ENCODE measurements around the gene PROZ.
"Not testable (repeated sequence)": the region's sequence is repeated elsewhere in the genome, so short reads cannot be mapped to it uniquely, and the experiment has no call there.

The PROZ gene

GRCh38 chr13:113110852-113111315 lies 47.6 kb upstream of the PROZ start:
- H3K79me2 ChIP-seq (ENCODE audit: low read length): no peaks in the 10 kb centered on the region
- H3K9ac ChIP-seq (ENCODE audit: low read length): no peak overlapping the region
- no peak overlapping the region for H3K4me3 ChIP-seq (ENCODE audit: low read length)
- no peaks in the 10 kb centered on the region for H3K4me1 ChIP-seq (ENCODE audit: low read length)
- TF ChIP-seq EZH2phosphoT487 (IDR thresholded peaks at IDR 0.05; ENCODE audit: low read depth) (no peak), CTCF (IDR thresholded peaks at IDR 0.05; ENCODE audit: low read depth, low read length) (no peak)
- H2AFZ ChIP-seq (ENCODE audit: low read depth, low read length): no peak overlapping the region
- no peaks in the 10 kb centered on the region for H4K20me1 ChIP-seq (ENCODE audit: insufficient read depth, low read length)
- no peaks in the 10 kb centered on the region for H3K9me3 ChIP-seq (ENCODE audit: insufficient read depth, low read length)
- H3K36me3 ChIP-seq (replicated peaks; ENCODE audit: low read depth, low read length): no peaks in the 10 kb centered on the region
- no peak overlapping the region for H3K27ac ChIP-seq (ENCODE audit: low read length)
- no peak overlapping the region for H3K4me2 ChIP-seq (ENCODE audit: low read length)
- 0 out of 2 replicates have a peak, but pooled peaks cover 4% of the 10 kb centered on the region for H3K27me3 ChIP-seq (ENCODE audit: low read depth, low read length)

- not testable (repeated sequence) for H3K4me2 ChIP-seq (ENCODE audit: low read length); H3K4me1 ChIP-seq (ENCODE audit: low read length); H3K9ac ChIP-seq (ENCODE audit: low read length); H3K27me3 ChIP-seq (ENCODE audit: low read depth, low read length); H2AFZ ChIP-seq (ENCODE audit: low read depth, low read length); H3K79me2 ChIP-seq (ENCODE audit: low read length); H3K27ac ChIP-seq (ENCODE audit: low read length); H4K20me1 ChIP-seq (ENCODE audit: insufficient read depth, low read length); H3K4me3 ChIP-seq (ENCODE audit: low read length); H3K36me3 ChIP-seq (replicated peaks; ENCODE audit: low read depth, low read length); H3K9me3 ChIP-seq (ENCODE audit: insufficient read depth, low read length)
Measured at GRCh38 chr13:113111821-113112220, 46.6 kb upstream of the PROZ start.

- not testable (repeated sequence) for H3K9ac ChIP-seq (ENCODE audit: low read length); H4K20me1 ChIP-seq (ENCODE audit: insufficient read depth, low read length)
Measured at GRCh38 chr13:113112475-113112874, 46.0 kb upstream of the PROZ start.

GRCh38 chr13:113112893-113113845 lies 45.3 kb upstream of the PROZ start:
- TF ChIP-seq CTCF (IDR thresholded peaks at IDR 0.05; ENCODE audit: low read depth, low read length) (no peak), EZH2phosphoT487 (IDR thresholded peaks at IDR 0.05; ENCODE audit: low read depth) (no peak)
- no peaks in the 10 kb centered on the region for H3K9me3 ChIP-seq (ENCODE audit: insufficient read depth, low read length)
- no peak overlapping the region for H2AFZ ChIP-seq (ENCODE audit: low read depth, low read length)
- no peaks in the 10 kb centered on the region for H4K20me1 ChIP-seq (ENCODE audit: insufficient read depth, low read length)
- no peaks in the 10 kb centered on the region for H3K79me2 ChIP-seq (ENCODE audit: low read length)
- no peak overlapping the region for H3K4me2 ChIP-seq (ENCODE audit: low read length)
- H3K27me3 ChIP-seq (ENCODE audit: low read depth, low read length): 0 out of 2 replicates have a peak, but pooled peaks cover 4% of the 10 kb centered on the region
- H3K4me3 ChIP-seq (ENCODE audit: low read length): no peak overlapping the region
- no peaks in the 10 kb centered on the region for H3K4me1 ChIP-seq (ENCODE audit: low read length)
- no peak overlapping the region for H3K27ac ChIP-seq (ENCODE audit: low read length)
- no peaks in the 10 kb centered on the region for H3K36me3 ChIP-seq (replicated peaks; ENCODE audit: low read depth, low read length)
- no peak overlapping the region for H3K9ac ChIP-seq (ENCODE audit: low read length)

More at GRCh38 chr13:113112475-113112874, 46.0 kb upstream of the PROZ start:
- H3K36me3 ChIP-seq (replicated peaks; ENCODE audit: low read depth, low read length); H3K27me3 ChIP-seq (ENCODE audit: low read depth, low read length); H3K27ac ChIP-seq (ENCODE audit: low read length); H3K4me2 ChIP-seq (ENCODE audit: low read length); H2AFZ ChIP-seq (ENCODE audit: low read depth, low read length); H3K9me3 ChIP-seq (ENCODE audit: insufficient read depth, low read length); H3K4me3 ChIP-seq (ENCODE audit: low read length); H3K4me1 ChIP-seq (ENCODE audit: low read length); H3K79me2 ChIP-seq (ENCODE audit: low read length): not testable (repeated sequence)

GRCh38 chr13:113113846-113114271 lies 44.6 kb upstream of the PROZ start:
- no peak overlapping the region for H2AFZ ChIP-seq (ENCODE audit: low read depth, low read length)
- no peaks in the 10 kb centered on the region for H3K79me2 ChIP-seq (ENCODE audit: low read length)
- H4K20me1 ChIP-seq (ENCODE audit: insufficient read depth, low read length): no peaks in the 10 kb centered on the region
- H3K27me3 ChIP-seq (ENCODE audit: low read depth, low read length): 0 out of 2 replicates have a peak, but pooled peaks cover 4% of the 10 kb centered on the region
- TF ChIP-seq EZH2phosphoT487 (IDR thresholded peaks at IDR 0.05; ENCODE audit: low read depth) (no peak), CTCF (IDR thresholded peaks at IDR 0.05; ENCODE audit: low read depth, low read length) (no peak)
- no peak overlapping the region for H3K4me2 ChIP-seq (ENCODE audit: low read length)
- no peak overlapping the region for H3K9ac ChIP-seq (ENCODE audit: low read length)
- H3K4me3 ChIP-seq (ENCODE audit: low read length): no peak overlapping the region
- H3K27ac ChIP-seq (ENCODE audit: low read length): no peak overlapping the region
- H3K36me3 ChIP-seq (replicated peaks; ENCODE audit: low read depth, low read length): no peaks in the 10 kb centered on the region
- H3K4me1 ChIP-seq (ENCODE audit: low read length): no peaks in the 10 kb centered on the region
- no peaks in the 10 kb centered on the region for H3K9me3 ChIP-seq (ENCODE audit: insufficient read depth, low read length)
